ENCODE data around the gene POC5.
"Not testable (repeated sequence)": the region's sequence is repeated elsewhere in the genome, so short reads cannot be mapped to it uniquely, and the experiment has no call there.

The POC5 gene

DNA sequence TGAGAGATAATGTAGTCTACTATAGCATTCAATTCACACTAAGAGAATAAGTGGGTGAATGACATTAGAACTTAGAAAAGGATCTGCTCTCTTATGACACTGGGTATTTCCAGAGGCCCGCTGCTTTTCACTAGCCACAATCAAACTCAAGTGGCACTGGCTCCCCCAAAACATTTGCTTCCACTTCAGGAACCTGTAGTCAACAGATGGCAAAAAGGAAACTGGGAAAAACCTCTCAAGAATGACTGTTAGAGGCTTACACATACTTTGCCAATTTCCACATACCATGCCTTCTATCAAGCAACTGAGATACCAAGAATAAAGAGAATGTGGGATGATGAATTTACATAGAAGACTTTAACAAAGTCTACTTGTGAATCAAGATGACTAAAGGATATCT, 11.2 kb downstream of the POC5 start:
- no peak for DNase-seq (ENCODE audit: low read depth, low spot score)

GRCh38 chr5:75701856-75702255, 15.4 kb downstream of the POC5 start:
- no peak for DNase-seq (ENCODE audit: low read depth, low spot score)

DNA sequence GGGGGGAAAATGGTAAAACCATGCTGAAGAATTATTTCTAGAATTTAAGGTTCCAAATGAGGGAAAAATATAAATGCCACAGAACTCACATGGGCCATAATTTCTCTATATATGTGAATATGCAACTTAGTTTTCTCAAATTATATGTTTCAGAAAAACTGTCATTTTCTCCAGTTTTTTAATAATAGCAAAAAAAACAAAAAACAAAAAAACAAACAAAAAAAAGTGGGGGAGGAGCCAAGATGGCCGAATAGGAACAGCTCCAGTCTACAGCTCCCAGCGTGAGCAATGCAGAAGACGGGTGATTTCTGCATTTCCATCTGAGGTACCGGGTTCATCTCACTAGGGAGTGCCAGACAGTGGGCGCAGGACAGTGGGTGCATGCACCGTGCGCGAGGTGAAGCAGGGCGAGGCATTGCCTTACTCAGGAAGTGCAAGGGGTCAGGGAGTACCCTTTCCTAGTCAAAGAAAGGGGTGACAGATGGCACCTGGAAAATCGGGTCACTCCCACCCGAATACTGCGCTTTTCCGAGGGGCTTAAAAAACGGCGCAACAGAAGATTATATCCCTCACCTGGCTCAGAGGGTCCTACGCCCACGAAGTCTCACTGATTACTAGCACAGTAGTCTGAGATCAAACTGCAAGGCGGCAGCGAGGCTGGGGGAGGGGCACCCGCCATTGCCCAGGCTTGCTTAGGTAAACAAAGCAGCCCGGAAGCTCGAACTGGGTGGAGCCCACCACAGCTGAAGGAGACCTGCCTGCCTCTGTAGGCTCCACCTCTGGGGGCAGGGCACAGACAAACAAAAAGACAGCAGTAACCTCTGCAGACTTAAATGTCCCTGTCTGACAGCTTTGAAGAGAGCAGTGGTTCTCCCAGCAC, 21.5 kb downstream of the POC5 start:
- DNase-seq (ENCODE audit: low read depth, low spot score), result not testable (repeated sequence)

GRCh38 chr5:75694781-75695180, 22.5 kb downstream of the POC5 start:
- no peak for DNase-seq (ENCODE audit: low read depth, low spot score)

DNA sequence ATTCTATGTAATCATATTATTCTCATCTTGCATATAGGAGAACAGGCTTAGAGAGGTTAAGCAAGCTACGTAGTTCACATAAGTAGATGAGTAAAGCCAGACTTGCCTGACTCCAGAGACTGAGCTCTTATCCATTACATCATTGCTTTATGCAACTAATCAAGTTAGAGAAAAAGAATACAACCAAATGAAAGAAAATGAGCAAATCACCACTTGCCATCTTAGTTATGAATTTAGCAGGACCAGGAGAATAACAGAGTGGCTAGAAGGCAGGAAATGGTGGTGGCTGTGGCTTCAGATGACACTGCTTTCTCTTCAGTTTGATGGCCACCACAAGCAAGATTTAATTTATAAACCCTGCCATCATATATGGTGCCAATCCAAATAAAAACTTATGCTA, 26.6 kb downstream of the POC5 start:
- no peak for DNase-seq (ENCODE audit: low read depth, low spot score)

DNA sequence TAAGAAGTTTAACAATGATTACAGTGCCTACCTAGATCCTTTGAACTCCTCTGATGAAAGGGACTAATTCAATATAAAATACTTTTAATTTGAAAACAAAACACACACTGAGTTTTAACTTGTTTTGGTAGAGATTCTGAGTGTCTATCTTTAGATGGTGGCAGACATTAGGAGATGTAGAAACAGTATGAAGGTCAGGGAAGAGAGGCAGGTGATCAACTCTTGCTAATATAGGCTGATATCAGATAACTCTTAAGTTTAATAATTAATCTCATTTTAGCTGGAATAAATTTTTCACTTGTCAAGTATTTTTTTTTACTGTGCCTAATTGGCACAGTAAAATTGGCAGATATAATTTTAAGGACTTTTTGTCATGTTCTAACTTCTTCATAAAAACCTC, 30.8 kb downstream of the POC5 start:
- no peak for DNase-seq (ENCODE audit: low read depth, low spot score)

DNA sequence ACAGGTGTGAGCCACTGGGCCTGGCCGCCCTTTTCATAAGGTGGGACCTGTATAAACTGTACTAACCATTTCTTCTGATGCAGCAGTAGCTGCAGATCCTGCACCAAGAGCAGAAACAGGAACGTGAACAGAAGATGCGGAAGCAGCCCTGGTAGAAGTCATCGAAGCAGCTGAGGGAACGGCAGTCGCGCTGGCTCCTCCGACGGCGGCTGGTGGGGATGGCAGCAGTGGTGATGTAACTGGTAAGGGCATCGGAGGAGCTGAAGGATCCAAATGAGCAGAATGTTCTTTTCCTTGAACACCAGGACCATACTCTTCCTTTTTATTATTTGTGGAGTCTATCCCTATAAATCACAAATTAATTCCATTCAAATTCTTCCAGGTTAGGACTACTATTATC, 32.1 kb downstream of the POC5 start:
- no peak for DNase-seq (ENCODE audit: low read depth, low spot score)

- no peak for DNase-seq (ENCODE audit: low read depth, low spot score)
These were observed 36.0 kb downstream of the POC5 start for GRCh38 chr5:75681125-75681830.

GRCh38 chr5:75678155-75678554, 39.1 kb downstream of the POC5 start:
- DNase-seq (ENCODE audit: low read depth, low spot score), result no peak

- no peak for DNase-seq (ENCODE audit: low read depth, low spot score)
These were observed 39.6 kb downstream of the POC5 start for GRCh38 chr5:75677607-75678006.

GRCh38 chr5:75675783-75676182, 41.5 kb downstream of the POC5 start:
- DNase-seq (ENCODE audit: low read depth, low spot score), result no peak

DNA sequence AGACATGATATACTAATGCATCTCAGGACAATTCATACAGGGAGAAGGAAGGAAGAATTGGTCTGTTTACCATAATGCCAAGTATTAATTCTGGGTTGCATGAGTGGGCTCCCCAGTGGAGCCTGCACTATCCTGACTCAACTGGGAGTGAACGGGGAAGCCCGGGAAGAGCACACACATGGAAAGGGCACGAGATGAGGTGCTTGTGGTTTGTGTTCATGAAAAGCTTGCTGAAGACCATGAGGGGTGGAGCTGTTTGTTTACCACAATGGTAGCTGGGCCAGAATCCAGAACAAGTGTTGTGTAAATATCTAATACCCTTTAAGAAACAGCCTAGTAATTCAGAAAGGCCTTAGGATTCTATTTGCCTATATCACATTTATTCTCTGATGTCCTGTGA, 44.6 kb downstream of the POC5 start:
- DNase-seq (ENCODE audit: low read depth, low spot score), result no peak

- DNase-seq (ENCODE audit: low read depth, low spot score), result no peak
These were observed 45.7 kb downstream of the POC5 start for GRCh38 chr5:75671506-75671905.

GRCh38 chr5:75670577-75670976, 46.7 kb downstream of the POC5 start:
- no peak for DNase-seq (ENCODE audit: low read depth, low spot score)

DNA sequence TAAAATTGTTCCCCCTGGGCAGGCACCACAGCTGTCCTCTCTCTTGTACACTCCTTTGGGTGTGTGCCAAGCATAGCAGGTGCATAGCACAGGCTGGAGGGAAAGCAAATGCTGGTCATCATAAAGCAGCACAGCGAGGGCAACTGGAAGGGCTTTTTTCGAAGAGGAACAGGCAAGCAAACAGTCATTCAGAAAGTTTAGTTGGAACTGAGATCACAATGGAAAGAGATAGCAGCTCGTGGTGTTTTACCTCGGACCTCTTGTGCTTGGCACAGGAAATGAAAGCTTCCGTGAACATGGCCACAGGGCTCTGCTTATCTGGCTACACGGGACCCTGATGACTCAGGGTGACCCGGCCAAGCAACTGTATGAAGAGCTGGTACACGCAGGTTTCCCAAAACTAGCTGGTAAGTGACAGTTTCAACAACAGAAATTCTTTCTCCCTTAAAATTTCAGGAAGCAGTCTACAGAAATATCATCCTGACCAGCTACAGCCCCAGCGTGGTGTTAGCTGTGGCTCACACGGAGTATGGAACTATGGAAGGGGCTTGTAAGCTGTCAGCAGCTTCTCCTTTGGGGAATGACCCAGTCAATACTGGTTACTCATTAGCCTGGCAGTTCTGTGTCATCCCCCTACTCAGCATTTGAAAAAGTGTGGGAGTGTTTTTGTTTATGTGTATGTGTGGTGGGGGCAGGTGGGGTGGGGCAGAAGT, 48.1 kb downstream of the POC5 start:
- peak; percentile 49 for DNase-seq (ENCODE audit: low read depth, low spot score)

DNA sequence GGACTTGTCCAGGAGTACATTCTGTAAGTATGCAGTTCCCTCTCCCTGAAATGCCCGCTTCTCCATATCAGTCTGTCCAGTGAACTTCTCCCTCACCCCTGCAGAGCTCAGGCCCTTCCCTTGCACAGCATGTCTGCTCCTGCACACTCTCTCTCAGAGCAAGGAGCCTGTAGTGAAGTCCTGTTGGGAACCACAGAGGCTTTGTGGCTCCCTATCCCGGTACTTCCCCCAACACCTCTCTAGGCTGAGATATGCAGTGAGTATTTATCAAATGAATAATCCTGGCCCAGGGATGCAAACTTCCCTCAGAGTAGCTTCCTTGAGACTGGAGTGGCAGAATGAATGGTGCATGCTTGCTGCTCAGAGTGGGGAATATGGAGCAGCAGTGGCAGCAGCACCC, 48.8 kb downstream of the POC5 start:
- no peak for DNase-seq (ENCODE audit: low read depth, low spot score)

DNA sequence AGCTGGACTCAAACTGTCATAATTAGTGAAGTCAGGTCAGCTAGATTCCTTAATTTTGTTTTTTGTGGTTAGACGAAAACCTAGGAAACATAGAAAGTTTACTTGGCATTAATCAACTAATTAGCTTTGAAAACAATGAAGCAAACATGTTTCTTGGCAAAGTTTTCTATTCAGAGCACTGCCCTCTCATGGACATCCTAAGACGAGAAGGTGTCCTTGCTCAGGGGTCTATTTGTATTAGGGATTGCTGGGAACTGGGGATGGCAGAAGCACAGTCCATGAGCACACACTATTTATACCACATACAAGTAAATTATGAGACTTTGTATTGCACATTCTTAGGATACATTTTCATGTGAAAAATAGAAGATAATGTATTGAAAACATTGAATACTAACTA, 49.7 kb downstream of the POC5 start:
- no peak for DNase-seq (ENCODE audit: low read depth, low spot score)

GRCh38 chr5:75666801-75667200, 50.4 kb downstream of the POC5 start:
- DNase-seq (ENCODE audit: low read depth, low spot score), result peak; percentile 44

- DNase-seq (ENCODE audit: low read depth, low spot score), result no peak
These were observed 52.3 kb downstream of the POC5 start for GRCh38 chr5:75664979-75665378.

- DNase-seq (ENCODE audit: low read depth, low spot score), result no peak
These were observed 53.5 kb downstream of the POC5 start for GRCh38 chr5:75663579-75664284.

GRCh38 chr5:75662061-75662460, 55.2 kb downstream of the POC5 start:
- no peak for DNase-seq (ENCODE audit: low read depth, low spot score)

All from ELF-1 (cell line).